LNCAP (cell line): ENCODE results near the gene KCNJ10.

Experiments used
- TF ChIP-seq, protein P1 (sequence below): fragments of 450-650 bp; IDR thresholded peaks from 2 replicates; pipeline ENCODE4 v1.5.1; 2017; ENCODE audit warnings: mild to moderate bottlenecking

Gene KCNJ10

DNA sequence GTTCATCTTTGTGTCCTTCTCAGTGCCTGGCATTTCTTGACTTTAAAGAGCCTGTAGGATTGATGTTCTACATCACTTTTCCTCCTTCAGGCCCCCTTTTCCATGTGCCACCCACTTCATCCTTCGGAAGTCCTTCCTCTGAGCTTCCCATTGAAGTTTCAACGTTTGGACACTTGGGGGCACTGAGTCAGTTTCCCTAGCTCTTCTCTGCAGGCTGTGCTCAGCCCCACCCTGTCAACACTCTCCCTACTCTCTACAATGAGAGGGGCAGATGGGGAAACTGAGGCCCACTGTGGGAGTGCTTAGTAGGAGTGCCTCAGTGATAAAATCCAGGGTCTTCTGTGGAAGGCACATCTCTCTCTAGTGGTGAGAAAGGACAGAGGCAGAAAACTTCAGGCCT is 11.9 kb downstream of the KCNJ10 start:
- TF ChIP-seq, protein P1, sequence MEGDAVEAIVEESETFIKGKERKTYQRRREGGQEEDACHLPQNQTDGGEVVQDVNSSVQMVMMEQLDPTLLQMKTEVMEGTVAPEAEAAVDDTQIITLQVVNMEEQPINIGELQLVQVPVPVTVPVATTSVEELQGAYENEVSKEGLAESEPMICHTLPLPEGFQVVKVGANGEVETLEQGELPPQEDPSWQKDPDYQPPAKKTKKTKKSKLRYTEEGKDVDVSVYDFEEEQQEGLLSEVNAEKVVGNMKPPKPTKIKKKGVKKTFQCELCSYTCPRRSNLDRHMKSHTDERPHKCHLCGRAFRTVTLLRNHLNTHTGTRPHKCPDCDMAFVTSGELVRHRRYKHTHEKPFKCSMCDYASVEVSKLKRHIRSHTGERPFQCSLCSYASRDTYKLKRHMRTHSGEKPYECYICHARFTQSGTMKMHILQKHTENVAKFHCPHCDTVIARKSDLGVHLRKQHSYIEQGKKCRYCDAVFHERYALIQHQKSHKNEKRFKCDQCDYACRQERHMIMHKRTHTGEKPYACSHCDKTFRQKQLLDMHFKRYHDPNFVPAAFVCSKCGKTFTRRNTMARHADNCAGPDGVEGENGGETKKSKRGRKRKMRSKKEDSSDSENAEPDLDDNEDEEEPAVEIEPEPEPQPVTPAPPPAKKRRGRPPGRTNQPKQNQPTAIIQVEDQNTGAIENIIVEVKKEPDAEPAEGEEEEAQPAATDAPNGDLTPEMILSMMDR: peak; percentile 21; the same call in 1 of the 2 replicates

DNA sequence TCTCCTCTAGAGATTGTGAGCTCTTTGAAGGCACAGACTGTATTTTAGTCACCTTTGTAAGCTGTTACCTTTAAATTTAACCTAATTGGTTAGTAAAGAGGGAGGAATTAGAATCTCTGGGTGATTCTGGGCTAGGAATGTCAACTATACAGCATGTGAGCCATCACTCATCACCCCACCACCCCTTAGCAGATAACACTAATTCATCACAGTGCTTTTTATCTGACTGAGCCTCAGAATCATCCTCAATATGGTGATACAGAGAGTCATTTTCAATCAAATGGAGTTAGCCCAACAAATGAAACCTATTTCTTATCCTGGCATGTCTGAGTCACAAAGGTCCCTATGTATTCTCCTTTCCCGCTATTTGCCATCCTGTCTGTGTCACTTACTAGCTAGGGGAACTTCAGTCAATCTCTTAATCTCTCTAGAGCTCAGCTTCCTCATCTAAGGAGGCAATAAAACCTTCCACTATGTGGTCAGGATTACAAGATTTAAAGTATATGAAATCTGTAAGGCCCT is 13.3 kb downstream of the KCNJ10 start:
- TF ChIP-seq, protein P1: no peak

DNA sequence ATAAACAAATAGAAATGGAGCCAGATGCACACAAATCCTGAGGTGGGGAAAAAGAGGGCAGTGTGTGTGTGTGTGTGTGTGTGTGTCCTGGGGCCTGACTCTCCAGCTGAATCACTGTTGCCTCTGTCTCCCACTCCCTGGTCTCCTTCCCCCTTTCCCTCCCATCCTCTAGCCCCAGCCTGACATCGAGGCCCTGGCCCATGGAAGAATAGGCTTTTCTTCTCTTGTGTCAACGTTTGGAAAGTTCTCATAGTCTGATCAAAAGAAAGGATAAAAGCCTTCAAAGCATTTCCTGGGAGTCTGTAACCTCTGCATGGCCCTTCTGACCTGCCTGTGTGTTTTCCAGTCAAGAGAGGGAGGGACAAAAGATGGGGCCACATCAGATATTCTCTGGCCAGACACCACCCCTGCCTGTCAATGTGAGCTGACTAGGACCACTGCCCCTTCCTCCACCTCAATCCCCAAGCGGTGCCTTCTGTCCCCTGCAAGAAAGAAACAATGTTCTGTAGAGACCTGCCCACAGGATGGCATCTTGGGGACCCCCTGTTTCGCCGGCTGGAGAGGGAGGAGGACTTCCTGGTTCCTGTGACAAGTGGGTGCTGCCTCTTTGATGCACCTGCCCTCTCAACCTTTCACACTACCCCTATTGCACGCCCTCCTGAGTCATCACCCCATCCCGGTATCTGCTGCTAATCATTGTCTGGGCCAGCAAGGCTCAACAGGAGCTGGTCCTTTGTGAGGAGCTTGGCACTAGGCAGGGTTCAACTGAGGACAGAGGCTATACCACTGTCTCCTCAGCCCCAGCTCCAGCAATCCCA is 16.2 kb downstream of the KCNJ10 start:
- TF ChIP-seq, protein P1: no peak

DNA sequence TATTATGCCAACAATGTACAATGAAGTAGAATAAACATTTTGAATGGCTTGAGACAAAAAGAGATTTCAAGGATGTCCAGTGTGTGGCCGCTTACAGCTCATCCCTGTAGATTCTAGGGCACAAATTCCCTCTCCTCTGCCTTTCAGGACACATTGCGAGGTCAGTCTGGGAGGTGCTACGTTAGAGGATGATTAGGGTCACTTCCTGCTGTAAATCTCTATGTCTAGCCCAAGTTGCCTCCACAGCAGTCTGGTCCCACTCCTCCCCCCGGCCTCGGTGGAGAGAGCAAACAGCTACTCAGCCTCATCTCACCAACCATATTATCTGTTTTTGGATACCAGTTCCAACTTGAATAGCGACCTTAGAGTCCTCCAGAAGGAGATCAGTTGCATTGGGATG is 17.0 kb downstream of the KCNJ10 start:
- TF ChIP-seq, protein P1: no peak

DNA sequence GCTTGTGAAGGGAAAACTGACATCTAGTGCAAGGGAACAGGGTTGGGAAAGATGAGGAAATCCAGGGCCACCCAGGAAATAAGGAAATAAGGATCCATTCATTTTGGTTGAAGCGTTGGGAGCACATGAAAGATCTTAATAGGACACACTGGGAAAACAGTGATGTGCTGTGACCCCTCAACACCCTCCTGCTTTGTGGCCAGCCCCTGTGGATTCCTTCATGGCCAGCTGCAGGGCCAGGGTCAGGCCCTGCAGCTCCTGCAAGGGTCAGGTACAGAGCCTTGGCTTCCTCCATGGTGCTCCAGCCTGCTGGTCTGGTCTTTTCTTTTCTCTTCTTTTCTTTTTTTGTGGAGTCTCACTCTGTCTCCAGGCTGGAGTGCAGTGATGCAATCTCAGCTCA is 19.3 kb downstream of the KCNJ10 start:
- TF ChIP-seq, protein P1: no peak

DNA sequence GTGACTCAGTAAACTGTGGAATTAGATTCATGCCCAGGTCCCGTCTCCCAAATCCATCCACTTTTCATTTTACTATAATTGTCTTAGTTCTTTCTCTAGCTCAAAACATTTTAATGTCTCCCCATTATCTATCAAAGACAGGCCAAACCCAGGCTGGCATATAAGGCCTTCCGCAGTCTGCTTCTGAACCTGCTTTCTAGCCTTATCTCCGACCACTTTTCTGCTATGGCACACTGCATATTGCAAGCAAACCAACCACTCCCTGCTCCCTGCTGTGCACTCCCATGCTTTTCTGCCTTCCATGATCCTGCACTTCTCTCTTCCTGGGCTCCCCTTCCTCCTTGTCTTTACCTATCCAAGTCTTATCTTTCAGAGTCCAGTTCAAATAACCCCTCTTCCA is 20.9 kb downstream of the KCNJ10 start:
- TF ChIP-seq, protein P1: no peak

DNA sequence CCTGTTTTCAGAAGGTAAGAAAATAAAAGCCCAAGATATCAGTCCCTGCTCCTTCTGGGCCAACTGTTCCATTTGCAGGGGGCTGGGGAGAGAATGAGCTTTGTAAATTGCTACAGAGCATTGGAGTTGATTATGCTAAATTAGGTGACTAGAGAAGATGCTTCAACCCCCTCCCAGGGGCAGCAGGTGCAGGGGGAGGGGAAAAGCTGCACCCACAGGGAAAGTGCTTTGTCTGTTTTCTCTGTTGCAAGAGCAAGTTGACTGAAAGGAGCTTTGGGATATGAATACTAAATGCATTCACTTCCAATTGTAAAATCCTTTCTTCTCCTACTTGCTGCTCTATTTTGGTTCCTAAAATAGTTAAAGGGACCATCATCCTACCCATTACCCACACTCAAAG is 21.6 kb downstream of the KCNJ10 start:
- TF ChIP-seq, protein P1: no peak
